PC-3 (cell line): ENCODE results near the gene TTC27. TPM values are rescaled to one million over a fixed set of nuclear protein-coding genes. Genes with fewer than 3 reads are reported as not detected.
A peak's percentile ranks its signal among the peaks of the same experiment; 100 is the strongest.

ENCODE experiments used
- ATAC-seq: fragments of 200-7000 bp; cut with Tn5 transposase; 2 replicates; pipeline ENCODE4 v1.9.1; 2020; ENCODE audit warnings: mild to moderate bottlenecking, moderate library complexity
- BruUV-seq: library from RNA; stranded (reverse); fragments of 400-500 nt; replicated peaks from 2 replicates; lab custom pipeline; 2021; lab: Mats Ljungman, UMichigan
- CTCF ChIA-PET: fragments of 300-600 bp; sonication (Branson Sonifier 250); formaldehyde crosslinking; loops from one replicate; lab custom pipeline; 2022; ENCODE audit warnings: antibody characterized with exemption; lab: Charles Lee
- POLR2A ChIA-PET: fragments of 300-600 bp; sonication (Branson Sonifier 250); formaldehyde crosslinking; loops from one replicate; lab custom pipeline; 2022; ENCODE audit warnings: antibody characterized with exemption; ENCODE audit not compliant: unreplicated experiment; lab: Charles Lee
- DNase-seq: peaks from one replicate; pipeline ENCODE4 v3.0.0-alpha.2; 2015
- H2AFZ ChIP-seq: fragments of 300-600 bp; sonication (generic); 2 replicates; pipeline ENCODE4 v1.6.0; 2016; ENCODE audit warnings: antibody characterized with exemption, low read length
- H3F3A ChIP-seq: fragments of 300-600 bp; sonication (generic); one replicate; pipeline ENCODE4 v1.6.0; 2017; ENCODE audit warnings: antibody characterized with exemption, low read length, control low read depth, mild to moderate bottlenecking; ENCODE audit not compliant: unreplicated experiment
- H3K27ac ChIP-seq: fragments of 300-600 bp; sonication (generic); 2 replicates; pipeline ENCODE4 v1.5.1; 2016; ENCODE audit warnings: mild to moderate bottlenecking, low read length
- H3K27me3 ChIP-seq: fragments of 300-600 bp; sonication (generic); 2 replicates; pipeline ENCODE4 v1.6.1; 2016; ENCODE audit warnings: low read length, mixed read lengths
- H3K36me3 ChIP-seq: fragments of 300-600 bp; sonication (generic); 2 replicates; pipeline ENCODE4 v1.6.1; 2016; ENCODE audit warnings: low read depth, mixed run types, low read length, mixed read lengths
- H3K4me1 ChIP-seq: fragments of 300-600 bp; sonication (generic); 2 replicates; pipeline ENCODE4 v1.5.1; 2016; ENCODE audit warnings: low read length; ENCODE audit not compliant: insufficient read depth
- H3K4me2 ChIP-seq: fragments of 300-600 bp; sonication (generic); 2 replicates; pipeline ENCODE4 v1.6.0; 2016; ENCODE audit warnings: low read length
- H3K4me3 ChIP-seq: fragments of 300-600 bp; sonication (generic); 2 replicates; pipeline ENCODE4 v1.5.1; 2016; ENCODE audit warnings: mild to moderate bottlenecking, low read length, mixed read lengths
- H3K79me2 ChIP-seq: fragments of 300-600 bp; sonication (generic); 2 replicates; pipeline ENCODE4 v1.6.1; 2017; ENCODE audit warnings: low read length, mixed read lengths
- H3K9ac ChIP-seq: fragments of 300-600 bp; sonication (generic); 2 replicates; pipeline ENCODE4 v1.6.0; 2016; ENCODE audit warnings: mild to moderate bottlenecking, low read length
- H3K9me2 ChIP-seq: fragments of 300-600 bp; sonication (generic); replicated peaks from 2 replicates; pipeline ENCODE4 v1.6.1; 2016; ENCODE audit warnings: mixed run types, low read length, mixed read lengths
- H3K9me3 ChIP-seq: fragments of 300-600 bp; sonication (generic); 2 replicates; pipeline ENCODE4 v1.6.1; 2016; ENCODE audit warnings: low read length, mixed read lengths
- H4K20me1 ChIP-seq: fragments of 300-600 bp; sonication (generic); 2 replicates; pipeline ENCODE4 v1.6.1; 2016; ENCODE audit warnings: low read length, mixed read lengths
- CTCF ChIP-seq: fragments of 300-600 bp; sonication (generic); conservative IDR thresholded peaks from 2 replicates; pipeline ENCODE4 v1.5.1; 2017; ENCODE audit warnings: antibody characterized with exemption, low read depth, mild to moderate bottlenecking, low read length
- EZH2 ChIP-seq: fragments of 300-600 bp; sonication (generic); IDR thresholded peaks from one replicate; pipeline ENCODE4 v1.6.1; 2017; ENCODE audit warnings: antibody characterized with exemption, mild to moderate bottlenecking, low read length; ENCODE audit not compliant: unreplicated experiment
- EZH2phosphoT487 ChIP-seq: fragments of 300-600 bp; sonication (generic); IDR thresholded peaks from 2 replicates; pipeline ENCODE4 v1.6.1; 2018; ENCODE audit warnings: mild to moderate bottlenecking, antibody characterized with exemption, low read length, borderline replicate concordance
- intact Hi-C: fragments of 100-400 bp; cut with micrococcal nuclease; formaldehyde crosslinking; loops from 2 replicates; pipeline ENCODE4 v1.9.0; 2023
- total RNA-seq: library from RNA; depleted of rRNA; stranded (reverse); fragments of >200 nt; gene quantifications from 2 replicates; pipeline ENCODE4 v1.2.3, GENCODE V29; 2014

The TTC27 gene
- total RNA-seq, 1 experiment from 2014 or later = 33.0 TPM

GRCh38 chr2:32805104-32806095 is 177.6 kb downstream of the TTC27 start:
- no peak for TF ChIP-seq EZH2
- no peak for TF ChIP-seq EZH2phosphoT487
- no peak for TF ChIP-seq CTCF
- peak; percentile 77 for ATAC-seq
- Histone ChIP-seq H3K79me2 (no peaks in the 10 kb centered on the region), H3K27me3 (no peaks in the 10 kb centered on the region), H3K4me3 (no peak overlapping the region), H3K4me2 (peak overlapping the region; percentile 56), H3F3A (no peaks in the 10 kb centered on the region), H3K9ac (no peak overlapping the region), H3K36me3 (no peaks in the 10 kb centered on the region), H3K4me1 (peaks cover 30% of the 10 kb centered on the region), H2AFZ (no peak overlapping the region), H3K27ac (peak overlapping the region; percentile 63), H3K9me3 (no peaks in the 10 kb centered on the region), H4K20me1 (no peaks in the 10 kb centered on the region), H3K9me2 (no peaks in the 10 kb centered on the region)
- POLR2A ChIA-PET = no interaction called here
- DNase-seq = peak; percentile 69
- CTCF ChIA-PET = no interaction called here
- intact Hi-C loops = no loop called here
- no TSS peak for BruUV-seq

- Histone ChIP-seq H3K36me3 (no peaks in the 10 kb centered on the region), H3K4me1 (peaks cover 30% of the 10 kb centered on the region), H3K27ac (no peak overlapping the region), H3K4me3 (no peak overlapping the region), H4K20me1 (no peaks in the 10 kb centered on the region), H3K79me2 (no peaks in the 10 kb centered on the region), H3K27me3 (no peaks in the 10 kb centered on the region), H3K4me2 (0 out of 2 replicates have a peak overlapping the region, but pooled peaks have one; percentile 56), H2AFZ (no peak overlapping the region), H3K9me3 (no peaks in the 10 kb centered on the region), H3K9me2 (no peaks in the 10 kb centered on the region), H3K9ac (no peak overlapping the region), H3F3A (no peaks in the 10 kb centered on the region)
- ChIA-PET POLR2A (no interaction called here), CTCF (no interaction called here)
- intact Hi-C loops = no loop called here
- TF ChIP-seq EZH2 (no peak), CTCF (no peak), EZH2phosphoT487 (no peak)
- no TSS peak for BruUV-seq
- DNase-seq = peak; percentile 84
- ATAC-seq = peak; percentile 34; the same call in 1 of the 2 replicates
Measured at GRCh38 chr2:32806857-32807256, 179.0 kb downstream of the TTC27 start.

GRCh38 chr2:32807662-32808061 is 179.8 kb downstream of the TTC27 start:
- ChIA-PET CTCF (no interaction called here), POLR2A (no interaction called here)
- H3K79me2 ChIP-seq = no peaks in the 10 kb centered on the region
- no peaks in the 10 kb centered on the region for H3F3A ChIP-seq
- no peak overlapping the region for H2AFZ ChIP-seq
- TF ChIP-seq EZH2phosphoT487 = no peak
- no peak for TF ChIP-seq EZH2
- no peak for TF ChIP-seq CTCF
- no peak overlapping the region for H3K4me3 ChIP-seq
- H3K27me3 ChIP-seq = no peaks in the 10 kb centered on the region
- H4K20me1 ChIP-seq = no peaks in the 10 kb centered on the region
- intact Hi-C loops = no loop called here
- no TSS peak for BruUV-seq
- H3K9ac ChIP-seq = no peak overlapping the region
- no peak for ATAC-seq
- no peak overlapping the region for H3K4me2 ChIP-seq
- H3K9me3 ChIP-seq = no peaks in the 10 kb centered on the region
- H3K9me2 ChIP-seq = no peaks in the 10 kb centered on the region
- H3K4me1 ChIP-seq = peaks cover 30% of the 10 kb centered on the region
- peaks cover under 1% of the 10 kb centered on the region; the same call in 1 of the 2 replicates for H3K36me3 ChIP-seq
- no peak for DNase-seq
- H3K27ac ChIP-seq = no peak overlapping the region
